ENCODE data around the gene PPP1CC.

The PPP1CC gene

GRCh38 chr12:110778833-110779577 is 36.3 kb upstream of the PPP1CC start:
- Histone ChIP-seq H3K9me3 (ENCODE audit: insufficient read depth, low read length) (no peaks in the 10 kb centered on the region), H3K9ac (ENCODE audit: low read length) (peak overlapping the region; percentile 41; the same call in 1 of the 2 replicates), H3K27me3 (ENCODE audit: low read depth, low read length) (no peaks in the 10 kb centered on the region), H2AFZ (ENCODE audit: low read depth, low read length) (peak overlapping the region; percentile 77), H4K20me1 (ENCODE audit: insufficient read depth, low read length) (no peaks in the 10 kb centered on the region), H3K4me3 (ENCODE audit: low read length) (peak overlapping the region; percentile 4; the same call in 1 of the 2 replicates), H3K79me2 (ENCODE audit: low read length) (no peaks in the 10 kb centered on the region), H3K36me3 (replicated peaks; ENCODE audit: low read depth, low read length) (no peaks in the 10 kb centered on the region), H3K27ac (ENCODE audit: low read length) (peak overlapping the region; percentile 46), H3K4me1 (ENCODE audit: low read length) (peaks cover 71% of the 10 kb centered on the region), H3K4me2 (ENCODE audit: low read length) (peak overlapping the region; percentile 20)
- TF ChIP-seq EZH2phosphoT487 (IDR thresholded peaks at IDR 0.05; ENCODE audit: low read depth) (no peak), CTCF (IDR thresholded peaks at IDR 0.05; ENCODE audit: low read depth, low read length) (no peak)

- H4K20me1 ChIP-seq (ENCODE audit: insufficient read depth, low read length), result no peaks in the 10 kb centered on the region
- peak overlapping the region; percentile 47 for H3K4me3 ChIP-seq (ENCODE audit: low read length)
Measured at GRCh38 chr12:110776410-110776809, 33.7 kb upstream of the PPP1CC start.

GRCh38 chr12:110775997-110776396 is 33.3 kb upstream of the PPP1CC start:
- Histone ChIP-seq H3K27ac (ENCODE audit: low read length) (peak overlapping the region; percentile 91), H3K4me3 (ENCODE audit: low read length) (peak overlapping the region; percentile 6), H3K9ac (ENCODE audit: low read length) (peak overlapping the region; percentile 56), H3K36me3 (replicated peaks; ENCODE audit: low read depth, low read length) (no peaks in the 10 kb centered on the region), H3K4me1 (ENCODE audit: low read length) (peaks cover 54% of the 10 kb centered on the region), H4K20me1 (ENCODE audit: insufficient read depth, low read length) (no peaks in the 10 kb centered on the region), H2AFZ (ENCODE audit: low read depth, low read length) (no peak overlapping the region), H3K27me3 (ENCODE audit: low read depth, low read length) (no peaks in the 10 kb centered on the region), H3K9me3 (ENCODE audit: insufficient read depth, low read length) (no peaks in the 10 kb centered on the region), H3K4me2 (ENCODE audit: low read length) (peak overlapping the region; percentile 68), H3K79me2 (ENCODE audit: low read length) (no peaks in the 10 kb centered on the region)
- TF ChIP-seq EZH2phosphoT487 (IDR thresholded peaks at IDR 0.05; ENCODE audit: low read depth) (no peak), CTCF (IDR thresholded peaks at IDR 0.05; ENCODE audit: low read depth, low read length) (no peak)

More at GRCh38 chr12:110776410-110776809, 33.7 kb upstream of the PPP1CC start:
- peak overlapping the region; percentile 68 for H3K4me2 ChIP-seq (ENCODE audit: low read length)
- peak overlapping the region; percentile 91 for H3K27ac ChIP-seq (ENCODE audit: low read length)
- no peaks in the 10 kb centered on the region for H3K27me3 ChIP-seq (ENCODE audit: low read depth, low read length)
- TF ChIP-seq CTCF (IDR thresholded peaks at IDR 0.05; ENCODE audit: low read depth, low read length) (no peak), EZH2phosphoT487 (IDR thresholded peaks at IDR 0.05; ENCODE audit: low read depth) (no peak)
- H3K79me2 ChIP-seq (ENCODE audit: low read length), result no peaks in the 10 kb centered on the region
- no peaks in the 10 kb centered on the region for H3K9me3 ChIP-seq (ENCODE audit: insufficient read depth, low read length)
- peak overlapping the region; percentile 61 for H3K9ac ChIP-seq (ENCODE audit: low read length)
- peaks cover 54% of the 10 kb centered on the region for H3K4me1 ChIP-seq (ENCODE audit: low read length)
- no peaks in the 10 kb centered on the region for H3K36me3 ChIP-seq (replicated peaks; ENCODE audit: low read depth, low read length)
- no peak overlapping the region for H2AFZ ChIP-seq (ENCODE audit: low read depth, low read length)

GRCh38 chr12:110774824-110775223 is 32.1 kb upstream of the PPP1CC start:
- Histone ChIP-seq H4K20me1 (ENCODE audit: insufficient read depth, low read length) (no peaks in the 10 kb centered on the region), H3K4me2 (ENCODE audit: low read length) (no peak overlapping the region), H3K9me3 (ENCODE audit: insufficient read depth, low read length) (no peaks in the 10 kb centered on the region), H3K4me3 (ENCODE audit: low read length) (no peak overlapping the region), H3K27me3 (ENCODE audit: low read depth, low read length) (no peaks in the 10 kb centered on the region), H3K27ac (ENCODE audit: low read length) (no peak overlapping the region), H2AFZ (ENCODE audit: low read depth, low read length) (no peak overlapping the region), H3K79me2 (ENCODE audit: low read length) (no peaks in the 10 kb centered on the region), H3K36me3 (replicated peaks; ENCODE audit: low read depth, low read length) (no peaks in the 10 kb centered on the region), H3K9ac (ENCODE audit: low read length) (no peak overlapping the region), H3K4me1 (ENCODE audit: low read length) (peaks cover 43% of the 10 kb centered on the region)
- TF ChIP-seq CTCF (IDR thresholded peaks at IDR 0.05; ENCODE audit: low read depth, low read length) (no peak), EZH2phosphoT487 (IDR thresholded peaks at IDR 0.05; ENCODE audit: low read depth) (no peak)

All from OCI-LY3 (cell line).